GM21423 (cell line): ENCODE data around the gene TREM2.
"Not testable (repeated sequence)": the region's sequence is repeated elsewhere in the genome, so short reads cannot be mapped to it uniquely, and the experiment has no call there.

ENCODE experiments used
- ATAC-seq: cut with Tn5 transposase; IDR thresholded peaks from one replicate; pipeline ENCODE4 v1.9.1; 2021; ENCODE audit warnings: mild to moderate bottlenecking, moderate library complexity; ENCODE audit not compliant: unreplicated experiment

Gene TREM2

GRCh38 chr6:41162687-41163418 lies at the start of gene TREM2:
Gene TREM2 (minus strand): TSS chr6:41163116. CDS start chr6:41163082, 34 bp downstream.
- ATAC-seq: no peak

- ATAC-seq: no peak
Measured at GRCh38 chr6:41209547-41210320, 46.8 kb upstream of the TREM2 start.

- ATAC-seq: no peak
Measured at GRCh38 chr6:41208439-41209106, 45.7 kb upstream of the TREM2 start.

- ATAC-seq: no peak
Measured at GRCh38 chr6:41204156-41204555, 41.2 kb upstream of the TREM2 start.

- ATAC-seq: no peak
Measured at GRCh38 chr6:41201764-41202173, 38.9 kb upstream of the TREM2 start.

- peak; percentile 43 for ATAC-seq
Measured at GRCh38 chr6:41200901-41201763, 38.2 kb upstream of the TREM2 start, which contains the start of gene TREML2. Gene TREML2 (minus strand): TSS chr6:41201149. CDS start chr6:41201008, 141 bp downstream.

GRCh38 chr6:41200296-41200900 lies 37.5 kb upstream of the TREM2 start:
- ATAC-seq: peak; percentile 27

- ATAC-seq: peak; percentile 41
Measured at GRCh38 chr6:41199552-41200246, 36.8 kb upstream of the TREM2 start.

GRCh38 chr6:41197234-41197633 lies 34.3 kb upstream of the TREM2 start:
- ATAC-seq: no peak

- ATAC-seq: no peak
Measured at GRCh38 chr6:41194386-41194785, 31.5 kb upstream of the TREM2 start.

- ATAC-seq: no peak
Measured at GRCh38 chr6:41193884-41194283, 31.0 kb upstream of the TREM2 start.

- no peak for ATAC-seq
Measured at GRCh38 chr6:41193171-41193734, 30.3 kb upstream of the TREM2 start.

GRCh38 chr6:41191569-41191968 lies 28.7 kb upstream of the TREM2 start:
- no peak for ATAC-seq

GRCh38 chr6:41190791-41191190 lies 27.9 kb upstream of the TREM2 start:
- ATAC-seq: no peak

- no peak for ATAC-seq
Measured at GRCh38 chr6:41189967-41190366, 27.1 kb upstream of the TREM2 start.

GRCh38 chr6:41189046-41189445 lies 26.1 kb upstream of the TREM2 start:
- ATAC-seq: not testable (repeated sequence)

GRCh38 chr6:41187924-41188886 lies 25.3 kb upstream of the TREM2 start:
- ATAC-seq: no peak

GRCh38 chr6:41186031-41186562 lies 23.2 kb upstream of the TREM2 start:
- no peak for ATAC-seq
